ENCODE results near the gene TTLL4.

DNA sequence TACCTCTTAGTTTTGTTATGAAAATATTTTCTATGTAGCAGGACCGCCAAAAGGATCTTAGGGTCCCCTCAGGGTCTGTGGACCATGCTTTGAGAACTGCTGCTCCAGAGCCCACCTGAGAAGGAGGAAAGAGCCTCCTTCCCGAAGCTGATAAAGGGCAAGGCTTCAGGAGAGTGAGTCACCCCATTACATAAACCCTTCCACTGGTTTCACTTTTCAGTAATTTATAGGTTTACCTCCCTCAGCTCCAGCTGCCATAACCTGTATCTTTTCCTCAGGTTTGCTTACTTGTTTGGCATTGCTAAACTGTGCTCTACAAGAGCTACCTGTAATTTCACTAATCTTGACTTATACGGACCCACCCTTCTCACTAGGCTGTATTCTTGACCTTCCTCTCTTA is 6.6 kb downstream of the TTLL4 start:
- TF ChIP-seq, protein P1, sequence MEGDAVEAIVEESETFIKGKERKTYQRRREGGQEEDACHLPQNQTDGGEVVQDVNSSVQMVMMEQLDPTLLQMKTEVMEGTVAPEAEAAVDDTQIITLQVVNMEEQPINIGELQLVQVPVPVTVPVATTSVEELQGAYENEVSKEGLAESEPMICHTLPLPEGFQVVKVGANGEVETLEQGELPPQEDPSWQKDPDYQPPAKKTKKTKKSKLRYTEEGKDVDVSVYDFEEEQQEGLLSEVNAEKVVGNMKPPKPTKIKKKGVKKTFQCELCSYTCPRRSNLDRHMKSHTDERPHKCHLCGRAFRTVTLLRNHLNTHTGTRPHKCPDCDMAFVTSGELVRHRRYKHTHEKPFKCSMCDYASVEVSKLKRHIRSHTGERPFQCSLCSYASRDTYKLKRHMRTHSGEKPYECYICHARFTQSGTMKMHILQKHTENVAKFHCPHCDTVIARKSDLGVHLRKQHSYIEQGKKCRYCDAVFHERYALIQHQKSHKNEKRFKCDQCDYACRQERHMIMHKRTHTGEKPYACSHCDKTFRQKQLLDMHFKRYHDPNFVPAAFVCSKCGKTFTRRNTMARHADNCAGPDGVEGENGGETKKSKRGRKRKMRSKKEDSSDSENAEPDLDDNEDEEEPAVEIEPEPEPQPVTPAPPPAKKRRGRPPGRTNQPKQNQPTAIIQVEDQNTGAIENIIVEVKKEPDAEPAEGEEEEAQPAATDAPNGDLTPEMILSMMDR (IDR thresholded peaks at IDR 0.05; ENCODE audit: low read depth, low read length): no peak
- TF ChIP-seq POLR2A (IDR thresholded peaks at IDR 0.05; ENCODE audit: extremely low read depth, insufficient read length): no peak
- TF ChIP-seq MYC (IDR thresholded peaks at IDR 0.05; ENCODE audit: low read depth, low read length): no peak
- TF ChIP-seq, protein P2, sequence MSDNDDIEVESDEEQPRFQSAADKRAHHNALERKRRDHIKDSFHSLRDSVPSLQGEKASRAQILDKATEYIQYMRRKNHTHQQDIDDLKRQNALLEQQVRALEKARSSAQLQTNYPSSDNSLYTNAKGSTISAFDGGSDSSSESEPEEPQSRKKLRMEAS (IDR thresholded peaks at IDR 0.05; ENCODE audit: low read depth, low read length): no peak

All from NB4 (cell line).